NCI-H748 (cell line): ENCODE results near the gene ADCY9.
"Not testable (repeated sequence)": the region's sequence is repeated elsewhere in the genome, so short reads cannot be mapped to it uniquely, and the experiment has no call there.

Experiments used
- DNase-seq: peaks from one replicate; lab custom pipeline; 2025; ENCODE audit not compliant: unreplicated experiment; lab: John Stamatoyannopoulos, UW

ADCY9 gene

GRCh38 chr16:3983081-3983520 lies 133.1 kb downstream of the ADCY9 start:
- peak; percentile 76 for DNase-seq

- no peak for DNase-seq
Observed at GRCh38 chr16:3982216-3982615, 134.0 kb downstream of the ADCY9 start.

- DNase-seq: no peak
Observed at GRCh38 chr16:3980253-3981111, 135.8 kb downstream of the ADCY9 start.

- no peak for DNase-seq
Observed at GRCh38 chr16:3979518-3979917, 136.7 kb downstream of the ADCY9 start.

GRCh38 chr16:3979070-3979469 lies 137.2 kb downstream of the ADCY9 start:
- DNase-seq: no peak

GRCh38 chr16:3977376-3977775 lies 138.9 kb downstream of the ADCY9 start:
- no peak for DNase-seq

GRCh38 chr16:3974751-3975150 lies 141.5 kb downstream of the ADCY9 start:
- DNase-seq: no peak

GRCh38 chr16:3971706-3972105 lies 144.5 kb downstream of the ADCY9 start:
- DNase-seq: no peak

- no peak for DNase-seq
Observed at GRCh38 chr16:3971261-3971660, 145.0 kb downstream of the ADCY9 start.

- no peak for DNase-seq
Observed at GRCh38 chr16:3968551-3968950, 147.7 kb downstream of the ADCY9 start.

GRCh38 chr16:3966681-3967080 lies 149.6 kb downstream of the ADCY9 start:
- no peak for DNase-seq

GRCh38 chr16:3965781-3966582 lies 150.3 kb downstream of the ADCY9 start:
- DNase-seq: no peak

GRCh38 chr16:3965306-3965705 lies 150.9 kb downstream of the ADCY9 start:
- DNase-seq: no peak

- no peak for DNase-seq
Observed at GRCh38 chr16:3964686-3965290, 151.5 kb downstream of the ADCY9 start.

- DNase-seq: no peak
Observed at GRCh38 chr16:3963886-3964685, 152.2 kb downstream of the ADCY9 start.

GRCh38 chr16:3963203-3963602 lies 153.0 kb downstream of the ADCY9 start:
- DNase-seq: no peak

GRCh38 chr16:3961449-3961849 lies 154.8 kb downstream of the ADCY9 start:
- DNase-seq: no peak

- DNase-seq: not testable (repeated sequence)
Observed at GRCh38 chr16:3959926-3960590, 156.2 kb downstream of the ADCY9 start.

GRCh38 chr16:3959148-3959547 lies 157.1 kb downstream of the ADCY9 start:
- no peak for DNase-seq

- peak; percentile 28 for DNase-seq
Observed at GRCh38 chr16:3957344-3957980, 158.8 kb downstream of the ADCY9 start.
